Kidney epithelial cell (primary cell): ENCODE results near the gene STK39. TPM values are rescaled to one million over a fixed set of nuclear protein-coding genes. Genes with fewer than 3 reads are reported as not detected.

Source experiments
- DNase-seq: peaks from one replicate; pipeline ENCODE4 v3.0.0-alpha.2; 2010; ENCODE audit warnings: low read depth
- H3K27me3 ChIP-seq: 2 replicates; pipeline ENCODE4 v1.6.0; 2011; ENCODE audit warnings: low read length; ENCODE audit not compliant: control insufficient read depth, insufficient read depth
- H3K36me3 ChIP-seq: 2 replicates; pipeline ENCODE4 v1.5.1; 2011; ENCODE audit warnings: low read length; ENCODE audit not compliant: control insufficient read depth, insufficient read depth
- H3K4me3 ChIP-seq: 2 replicates; pipeline ENCODE4 v1.5.1; 2011; ENCODE audit warnings: low read depth, mild to moderate bottlenecking, control low read depth, low read length
- total RNA-seq: library from RNA; depleted of rRNA; stranded (reverse); fragments of >200 nt; gene quantifications from 2 replicates; pipeline ENCODE4 v1.2.3, GENCODE V29; 2015
- TF ChIP-seq, protein P1 (sequence below): IDR thresholded peaks from 2 replicates; pipeline ENCODE4 v1.5.1; 2011; ENCODE audit warnings: mild to moderate bottlenecking, moderate library complexity, low read length, control low read depth, inconsistent platforms; ENCODE audit not compliant: insufficient read depth, poor library complexity, severe bottlenecking

Gene STK39
- total RNA-seq, 1 donor from 2014 or later, result 30.1 TPM

DNA sequence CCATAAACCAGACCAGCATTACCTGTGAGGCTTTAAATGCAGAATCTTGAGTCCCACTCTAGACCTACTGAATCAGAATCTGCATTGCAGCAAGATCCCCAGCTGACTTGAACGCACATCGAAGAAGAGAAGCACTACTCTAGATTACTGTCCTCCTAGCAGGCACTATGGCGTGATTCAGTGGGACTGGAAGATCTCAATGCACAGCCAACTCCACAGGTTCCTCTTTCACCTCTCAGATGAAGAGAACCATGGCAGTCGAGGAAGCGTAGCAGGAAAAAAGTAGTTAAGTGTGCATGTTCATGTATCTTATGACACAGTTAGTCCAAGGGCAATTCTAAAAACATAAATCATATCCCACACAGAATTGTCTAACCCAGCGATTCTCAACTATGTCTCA is 97.4 kb downstream of the STK39 start:
- TF ChIP-seq, protein P1, sequence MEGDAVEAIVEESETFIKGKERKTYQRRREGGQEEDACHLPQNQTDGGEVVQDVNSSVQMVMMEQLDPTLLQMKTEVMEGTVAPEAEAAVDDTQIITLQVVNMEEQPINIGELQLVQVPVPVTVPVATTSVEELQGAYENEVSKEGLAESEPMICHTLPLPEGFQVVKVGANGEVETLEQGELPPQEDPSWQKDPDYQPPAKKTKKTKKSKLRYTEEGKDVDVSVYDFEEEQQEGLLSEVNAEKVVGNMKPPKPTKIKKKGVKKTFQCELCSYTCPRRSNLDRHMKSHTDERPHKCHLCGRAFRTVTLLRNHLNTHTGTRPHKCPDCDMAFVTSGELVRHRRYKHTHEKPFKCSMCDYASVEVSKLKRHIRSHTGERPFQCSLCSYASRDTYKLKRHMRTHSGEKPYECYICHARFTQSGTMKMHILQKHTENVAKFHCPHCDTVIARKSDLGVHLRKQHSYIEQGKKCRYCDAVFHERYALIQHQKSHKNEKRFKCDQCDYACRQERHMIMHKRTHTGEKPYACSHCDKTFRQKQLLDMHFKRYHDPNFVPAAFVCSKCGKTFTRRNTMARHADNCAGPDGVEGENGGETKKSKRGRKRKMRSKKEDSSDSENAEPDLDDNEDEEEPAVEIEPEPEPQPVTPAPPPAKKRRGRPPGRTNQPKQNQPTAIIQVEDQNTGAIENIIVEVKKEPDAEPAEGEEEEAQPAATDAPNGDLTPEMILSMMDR, result no peak
- no peak for DNase-seq

DNA sequence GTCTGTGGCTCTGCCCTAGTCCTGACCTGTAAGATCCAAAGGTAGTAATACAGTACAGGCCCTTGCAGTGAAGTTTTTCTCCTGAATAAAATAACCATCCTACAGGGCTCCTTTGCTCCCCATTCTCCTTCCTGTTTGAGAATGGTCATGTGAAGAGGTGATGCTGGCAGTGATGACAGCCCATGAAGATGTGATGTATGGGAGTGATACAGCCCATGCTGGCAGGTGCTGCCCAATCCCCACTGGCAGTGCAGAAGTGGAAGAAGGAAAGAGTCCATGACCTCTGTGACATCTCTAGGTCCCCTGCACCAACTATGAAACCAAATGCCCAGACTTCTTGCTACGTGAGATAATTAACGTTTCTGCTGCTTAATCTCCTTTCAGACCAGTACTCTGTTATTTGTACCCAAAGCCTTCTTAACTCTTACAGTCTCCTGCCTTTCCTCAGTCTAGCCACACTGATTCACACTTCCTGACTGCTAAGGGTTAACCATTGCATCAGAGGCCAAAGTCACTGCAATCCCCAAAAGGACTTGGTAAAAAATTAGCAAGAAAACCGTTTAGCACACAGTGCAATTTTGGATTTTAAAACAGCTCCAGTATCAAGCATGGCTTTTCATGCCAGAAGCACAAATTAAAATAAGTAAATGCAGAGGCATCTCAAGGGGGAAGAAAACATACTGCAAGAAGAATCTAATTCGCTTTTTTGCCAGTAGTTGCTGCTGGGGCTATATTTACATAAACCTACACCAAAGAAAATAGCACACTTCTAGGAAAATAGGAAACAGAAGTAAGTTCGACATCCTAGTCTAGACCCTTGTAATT is 98.0 kb downstream of the STK39 start:
- no peak overlapping the region for H3K4me3 ChIP-seq
- no peak for DNase-seq
- H3K27me3 ChIP-seq, result no peaks in the 10 kb centered on the region
- TF ChIP-seq, protein P1, result no peak
- no peaks in the 10 kb centered on the region for H3K36me3 ChIP-seq

More for the DNA sequence above, 97.4 kb downstream of the STK39 start:
- H3K27me3 ChIP-seq, result no peaks in the 10 kb centered on the region
- H3K4me3 ChIP-seq, result no peak overlapping the region
- H3K36me3 ChIP-seq, result no peaks in the 10 kb centered on the region

DNA sequence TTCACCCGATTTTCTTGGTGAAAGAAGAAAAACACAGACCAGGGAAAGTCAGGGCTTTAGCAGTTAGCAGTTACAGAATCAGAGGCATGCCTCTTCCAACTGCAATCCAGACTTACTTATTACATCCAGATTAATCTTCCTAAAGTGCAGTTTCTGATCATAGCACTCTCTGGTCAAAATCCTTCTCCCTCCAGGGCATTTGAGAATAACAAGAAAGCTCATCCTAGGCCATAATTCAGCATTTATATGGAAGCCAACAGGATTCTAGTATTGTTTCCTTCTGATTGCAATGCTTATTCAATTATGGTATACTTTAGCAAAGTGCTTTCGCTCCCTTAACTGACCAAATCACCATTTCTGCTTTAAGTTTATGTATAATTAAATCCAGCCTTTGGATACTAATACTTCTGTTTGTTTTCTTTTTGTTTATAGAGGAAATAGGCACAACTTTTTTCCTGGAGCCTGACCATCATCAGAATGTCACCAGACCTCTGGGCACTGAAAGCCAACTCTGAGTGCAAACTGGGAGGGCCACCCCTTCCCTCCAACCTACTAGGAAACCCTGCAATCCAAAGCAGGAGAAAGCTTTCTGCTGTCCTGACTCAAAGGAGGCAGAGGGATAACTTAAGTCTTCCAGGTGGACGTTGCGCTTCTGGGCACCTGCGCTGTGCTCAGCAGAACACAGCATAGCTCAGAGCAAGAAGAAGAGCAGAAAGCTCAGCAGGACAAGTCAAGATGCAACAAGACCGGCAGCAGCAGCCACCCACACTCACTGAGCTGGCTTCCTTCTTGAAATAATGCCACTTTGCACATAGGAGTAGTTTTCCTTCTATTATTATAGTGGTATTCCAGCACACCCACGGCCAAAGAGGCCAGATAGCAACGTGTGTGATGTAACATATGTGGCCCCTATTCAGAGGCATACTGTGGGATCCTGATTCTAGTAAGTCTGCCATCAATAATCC is 99.3 kb downstream of the STK39 start:
- H3K36me3 ChIP-seq, result no peaks in the 10 kb centered on the region
- no peak for DNase-seq
- H3K4me3 ChIP-seq, result no peak overlapping the region
- no peaks in the 10 kb centered on the region for H3K27me3 ChIP-seq
- TF ChIP-seq, protein P1, result no peak

DNA sequence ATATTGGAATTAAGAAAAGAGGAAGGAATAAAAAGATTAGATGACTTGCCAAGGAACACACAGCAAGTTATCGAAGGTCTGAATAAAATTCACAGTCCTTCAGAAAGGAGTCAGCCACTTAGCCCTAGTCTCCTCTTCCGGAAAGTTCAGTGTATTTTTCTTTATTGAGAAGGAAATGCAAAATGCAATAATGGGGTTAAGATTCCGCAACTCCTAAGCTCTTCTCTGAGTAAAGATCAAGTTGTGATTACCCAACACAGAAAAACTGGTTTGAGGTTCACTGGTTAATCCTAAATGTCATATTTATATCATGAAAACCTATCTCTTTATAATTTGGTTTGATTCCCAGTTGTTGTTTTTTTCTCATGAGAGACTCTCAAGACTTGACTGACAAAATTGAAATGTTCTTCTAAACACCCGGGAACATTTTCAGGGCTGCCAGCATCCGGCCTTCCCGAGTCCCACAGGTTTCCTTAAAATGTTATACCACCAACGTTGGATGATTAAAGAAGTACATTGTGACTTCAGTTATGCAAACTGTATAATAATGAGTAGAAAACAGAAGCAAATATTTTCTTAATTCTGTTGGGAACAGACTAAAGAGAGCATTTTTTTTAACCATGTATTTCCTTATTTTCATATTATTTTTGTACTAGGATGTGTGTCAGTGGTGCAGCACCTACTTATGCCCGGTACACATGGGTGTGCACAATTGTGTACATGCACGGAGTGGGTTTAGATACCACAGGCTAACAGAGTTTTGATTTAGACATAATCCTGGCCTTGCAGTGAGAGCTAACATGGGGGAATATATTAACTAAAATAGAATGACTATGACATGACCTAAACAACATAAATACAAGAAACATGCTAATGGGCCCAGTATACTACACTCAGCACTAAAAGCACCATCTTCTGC is 100.2 kb downstream of the STK39 start:
- H3K27me3 ChIP-seq, result no peaks in the 10 kb centered on the region
- no peaks in the 10 kb centered on the region for H3K36me3 ChIP-seq
- TF ChIP-seq, protein P1, result no peak
- no peak for DNase-seq
- no peak overlapping the region for H3K4me3 ChIP-seq

DNA sequence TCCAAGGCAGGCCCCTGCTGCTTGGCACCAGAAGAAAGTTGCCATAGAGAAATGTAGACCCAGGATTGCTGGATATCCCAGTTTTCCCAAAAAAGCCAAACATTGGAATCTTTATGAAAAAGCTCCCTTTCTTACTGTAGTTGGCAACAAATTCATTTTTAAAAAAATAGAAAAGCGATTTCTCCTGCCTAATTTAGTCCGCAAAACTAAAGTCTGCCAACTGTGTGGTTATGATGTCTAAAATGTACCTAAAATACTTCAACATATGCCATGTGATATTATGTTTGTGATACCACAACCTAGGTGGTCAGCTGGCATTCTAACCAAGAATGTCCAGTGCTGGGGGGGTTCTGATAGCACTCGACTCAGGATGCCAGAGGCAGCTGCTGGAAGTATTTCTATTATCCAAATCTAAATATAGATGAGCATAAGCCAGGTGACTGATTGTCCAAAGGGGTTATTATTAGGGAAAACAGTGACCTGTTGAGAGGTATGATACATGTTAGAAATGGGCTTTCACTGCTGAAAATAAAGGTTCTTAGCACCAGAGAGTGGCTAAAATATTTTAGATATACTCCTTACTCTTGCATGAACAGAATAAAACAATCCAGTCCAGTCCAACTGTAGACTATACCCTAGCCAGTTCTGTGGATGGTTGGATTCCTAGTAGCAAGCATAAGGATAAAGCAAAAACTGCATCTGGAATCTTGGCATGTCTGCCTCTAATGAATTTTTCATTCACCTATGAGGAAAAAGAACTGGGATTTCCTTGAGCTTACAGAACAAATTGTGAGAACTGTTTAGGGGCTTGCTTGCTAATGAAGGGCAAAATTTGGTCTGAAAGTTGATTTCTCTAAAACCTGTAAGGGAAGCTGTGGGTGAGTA is 101.7 kb downstream of the STK39 start:
- no peaks in the 10 kb centered on the region for H3K27me3 ChIP-seq
- H3K36me3 ChIP-seq, result no peaks in the 10 kb centered on the region
- no peak overlapping the region for H3K4me3 ChIP-seq
- TF ChIP-seq, protein P1, result no peak
- DNase-seq, result no peak
